Measurements from ENCODE around the gene IL20.
A peak's percentile ranks its signal among the peaks of the same experiment; 100 is the strongest.

DNA sequence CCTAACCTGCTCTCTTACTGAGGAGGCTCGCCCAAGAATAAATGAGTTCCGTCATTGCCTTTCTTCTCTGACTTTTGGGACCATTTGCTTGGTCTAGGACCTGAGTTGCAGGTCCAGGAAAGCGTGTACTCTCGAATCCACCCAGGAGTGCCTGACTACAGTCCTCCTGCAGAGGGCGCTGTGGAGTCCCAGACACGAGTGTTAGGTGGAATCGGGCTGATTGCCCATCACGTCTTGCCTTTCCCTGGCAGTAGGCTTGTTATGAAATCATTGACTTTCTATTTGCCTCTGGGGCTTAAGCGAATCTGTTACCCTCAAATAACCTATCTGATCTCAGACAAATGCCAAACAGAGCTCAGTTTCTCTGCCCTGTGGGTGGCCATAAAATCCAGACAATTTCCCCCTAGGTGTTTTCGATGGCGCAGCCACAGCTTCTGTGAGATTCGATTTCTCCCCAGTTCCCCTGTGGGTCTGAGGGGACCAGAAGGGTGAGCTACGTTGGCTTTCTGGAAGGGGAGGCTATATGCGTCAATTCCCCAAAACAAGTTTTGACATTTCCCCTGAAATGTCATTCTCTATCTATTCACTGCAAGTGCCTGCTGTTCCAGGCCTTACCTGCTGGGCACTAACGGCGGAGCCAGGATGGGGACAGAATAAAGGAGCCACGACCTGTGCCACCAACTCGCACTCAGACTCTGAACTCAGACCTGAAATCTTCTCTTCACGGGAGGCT, at the start of gene IL20:
- TF ChIP-seq, protein P1, sequence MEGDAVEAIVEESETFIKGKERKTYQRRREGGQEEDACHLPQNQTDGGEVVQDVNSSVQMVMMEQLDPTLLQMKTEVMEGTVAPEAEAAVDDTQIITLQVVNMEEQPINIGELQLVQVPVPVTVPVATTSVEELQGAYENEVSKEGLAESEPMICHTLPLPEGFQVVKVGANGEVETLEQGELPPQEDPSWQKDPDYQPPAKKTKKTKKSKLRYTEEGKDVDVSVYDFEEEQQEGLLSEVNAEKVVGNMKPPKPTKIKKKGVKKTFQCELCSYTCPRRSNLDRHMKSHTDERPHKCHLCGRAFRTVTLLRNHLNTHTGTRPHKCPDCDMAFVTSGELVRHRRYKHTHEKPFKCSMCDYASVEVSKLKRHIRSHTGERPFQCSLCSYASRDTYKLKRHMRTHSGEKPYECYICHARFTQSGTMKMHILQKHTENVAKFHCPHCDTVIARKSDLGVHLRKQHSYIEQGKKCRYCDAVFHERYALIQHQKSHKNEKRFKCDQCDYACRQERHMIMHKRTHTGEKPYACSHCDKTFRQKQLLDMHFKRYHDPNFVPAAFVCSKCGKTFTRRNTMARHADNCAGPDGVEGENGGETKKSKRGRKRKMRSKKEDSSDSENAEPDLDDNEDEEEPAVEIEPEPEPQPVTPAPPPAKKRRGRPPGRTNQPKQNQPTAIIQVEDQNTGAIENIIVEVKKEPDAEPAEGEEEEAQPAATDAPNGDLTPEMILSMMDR (IDR thresholded peaks at IDR 0.05): peak; percentile 40 to 61 (median 48)
- TF ChIP-seq POLR2A (IDR thresholded peaks at IDR 0.05): no peak
